GM18502 (cell line): ENCODE results near the gene PNPLA6.
"Not testable (repeated sequence)": the region's sequence is repeated elsewhere in the genome, so short reads cannot be mapped to it uniquely, and the experiment has no call there.

ENCODE experiments used
- ATAC-seq: cut with Tn5 transposase; IDR thresholded peaks from one replicate; pipeline ENCODE4 v1.9.1; 2021; ENCODE audit warnings: mild to moderate bottlenecking; ENCODE audit not compliant: unreplicated experiment, poor library complexity

PNPLA6 gene

DNA sequence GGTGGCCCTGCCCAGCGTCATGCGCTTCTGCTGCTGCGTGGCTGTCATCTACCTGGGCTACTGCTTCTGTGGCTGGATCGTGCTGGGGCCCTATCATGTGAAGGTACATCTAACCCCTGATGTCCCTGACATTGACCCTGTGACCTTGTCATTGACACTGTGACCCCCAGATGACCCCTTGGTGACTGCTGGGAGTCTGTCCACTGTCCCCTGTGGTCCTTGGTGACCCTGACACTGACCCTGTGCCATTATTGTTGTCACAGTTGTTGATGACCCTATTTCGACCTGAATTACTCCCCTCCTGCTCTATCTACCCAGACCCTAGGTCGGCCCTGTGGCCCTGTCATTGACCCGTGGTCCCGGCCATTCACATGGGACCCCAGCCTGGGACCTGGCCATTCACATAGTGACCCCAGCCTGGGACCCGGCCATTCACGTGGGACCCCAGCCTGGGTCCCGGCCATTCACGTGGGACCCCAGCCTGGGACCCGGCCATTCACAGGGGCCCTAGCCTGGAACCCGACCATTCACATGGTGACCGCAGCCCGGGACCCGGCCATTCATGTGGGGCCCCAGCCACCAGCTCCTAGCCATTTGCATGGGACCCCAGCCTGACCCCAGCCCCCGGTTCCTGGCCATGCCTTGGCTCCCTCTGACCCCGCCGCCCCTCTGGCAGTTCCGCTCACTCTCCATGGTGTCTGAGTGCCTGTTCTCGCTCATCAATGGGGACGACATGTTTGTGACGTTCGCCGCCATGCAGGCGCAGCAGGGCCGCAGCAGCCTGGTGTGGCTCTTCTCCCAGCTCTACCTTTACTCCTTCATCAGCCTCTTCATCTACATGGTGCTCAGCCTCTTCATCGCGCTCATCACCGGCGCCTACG is 5.7 kb upstream of the PNPLA6 start:
- no peak for ATAC-seq

DNA sequence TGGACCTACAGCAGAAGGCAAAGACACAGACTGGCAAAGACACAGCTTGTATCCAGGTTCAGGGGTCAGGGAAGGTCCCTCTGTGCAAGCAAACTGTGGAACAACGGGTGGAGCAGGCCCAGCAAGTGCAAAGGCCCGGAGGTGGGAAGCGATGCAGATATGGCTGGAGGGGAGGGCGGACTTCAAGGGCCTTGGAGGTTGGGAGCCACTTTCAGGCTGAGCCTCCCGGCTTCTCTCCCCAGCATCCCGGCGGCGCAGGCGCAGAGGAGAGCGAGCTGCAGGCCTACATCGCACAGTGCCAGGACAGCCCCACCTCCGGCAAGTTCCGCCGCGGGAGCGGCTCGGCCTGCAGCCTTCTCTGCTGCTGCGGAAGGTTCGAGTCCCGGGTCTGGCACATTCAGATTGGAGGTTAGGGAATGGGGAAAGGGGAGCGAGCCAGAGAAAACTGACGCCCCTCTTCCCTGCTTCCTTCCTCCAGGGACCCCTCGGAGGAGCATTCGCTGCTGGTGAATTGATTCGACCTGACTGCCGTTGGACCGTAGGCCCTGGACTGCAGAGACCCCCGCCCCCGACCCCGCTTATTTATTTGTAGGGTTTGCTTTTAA is 2.1 kb upstream of the PNPLA6 start:
- no peak for ATAC-seq

DNA sequence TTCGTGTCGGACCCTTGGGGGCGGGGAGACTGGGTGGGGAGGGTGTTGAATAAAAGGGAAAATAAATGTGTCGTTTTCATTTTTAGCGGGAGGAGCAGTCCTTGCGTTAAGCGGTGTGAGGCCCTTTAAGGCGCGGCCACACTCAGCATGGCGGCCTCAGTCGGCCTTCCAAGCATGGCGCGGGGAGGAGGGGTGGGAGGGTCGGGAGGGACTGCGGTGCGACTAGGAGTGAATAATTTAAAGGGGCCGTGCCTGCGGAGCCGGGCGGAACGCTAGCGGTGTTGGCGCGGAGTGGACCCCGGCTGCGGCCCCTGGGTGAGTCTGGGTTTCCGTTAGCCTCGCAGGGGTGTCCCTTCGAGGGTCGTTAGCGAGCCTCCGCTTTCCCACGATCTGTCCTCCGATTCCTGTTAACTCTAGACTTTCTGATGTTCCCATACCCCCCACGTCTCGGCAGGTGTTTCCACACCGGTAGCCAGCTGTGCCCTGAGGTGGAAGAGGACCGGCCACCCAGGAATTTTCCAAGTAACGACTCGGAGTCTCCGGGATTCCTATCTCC is 1.5 kb upstream of the PNPLA6 start:
- no peak for ATAC-seq

DNA sequence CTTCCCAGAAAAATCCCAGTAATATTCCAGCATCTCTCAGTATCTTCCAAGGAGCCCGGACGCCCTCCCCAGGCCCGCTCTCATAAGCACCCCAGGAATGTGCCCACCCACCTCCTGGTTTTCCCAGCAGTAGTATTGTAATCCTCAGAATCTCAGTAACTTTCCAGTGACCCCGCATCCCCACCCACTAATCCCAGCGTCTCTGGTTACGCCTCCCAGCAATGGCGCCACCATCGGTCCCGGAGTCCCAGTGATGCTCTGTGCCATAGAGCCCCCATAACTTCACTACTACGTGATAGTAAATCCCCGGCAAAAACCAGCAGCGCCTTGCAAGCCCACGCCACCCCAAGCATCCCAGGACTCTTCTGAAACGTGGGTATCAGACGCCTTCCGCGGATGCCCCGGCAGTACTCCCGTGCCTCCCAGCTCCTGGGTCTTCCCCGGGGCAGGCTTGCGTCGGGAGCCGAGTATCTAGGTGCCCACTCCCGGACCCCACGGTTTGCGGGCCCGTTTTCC is 928 bp upstream of the PNPLA6 start:
- peak; percentile 4 for ATAC-seq

DNA sequence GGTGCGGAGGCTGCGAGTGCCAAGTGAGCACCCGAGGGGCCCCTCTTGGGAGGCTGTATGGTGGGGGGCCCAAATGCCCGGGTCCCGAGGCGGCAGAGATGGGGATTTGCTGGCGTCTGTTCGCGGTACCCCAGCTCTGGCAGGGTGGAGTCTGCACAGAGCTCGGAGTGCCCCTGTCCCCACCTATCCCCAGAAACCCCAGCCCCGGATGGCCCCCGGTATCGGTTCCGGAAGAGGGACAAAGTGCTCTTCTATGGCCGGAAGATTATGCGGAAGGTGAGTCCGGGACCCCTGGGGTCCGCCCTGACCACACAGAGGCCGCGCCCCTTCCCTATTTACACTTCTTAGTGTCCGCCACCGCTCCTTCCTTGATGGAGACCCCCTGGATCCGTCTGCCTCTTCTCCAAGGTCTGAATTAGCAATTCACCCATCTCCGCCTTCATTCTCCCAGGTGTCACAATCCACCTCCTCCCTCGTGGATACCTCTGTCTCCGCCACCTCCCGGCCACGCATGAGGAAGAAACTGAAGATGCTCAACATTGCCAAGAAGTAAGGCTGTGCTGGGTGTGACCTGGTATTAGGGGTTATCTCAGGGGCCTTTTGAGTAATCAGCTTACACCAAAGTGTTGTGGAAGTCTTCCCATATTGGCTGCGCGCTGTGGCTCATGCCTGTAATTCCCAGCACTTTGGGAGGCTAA is 630 bp downstream of the PNPLA6 start:
- ATAC-seq, result no peak

DNA sequence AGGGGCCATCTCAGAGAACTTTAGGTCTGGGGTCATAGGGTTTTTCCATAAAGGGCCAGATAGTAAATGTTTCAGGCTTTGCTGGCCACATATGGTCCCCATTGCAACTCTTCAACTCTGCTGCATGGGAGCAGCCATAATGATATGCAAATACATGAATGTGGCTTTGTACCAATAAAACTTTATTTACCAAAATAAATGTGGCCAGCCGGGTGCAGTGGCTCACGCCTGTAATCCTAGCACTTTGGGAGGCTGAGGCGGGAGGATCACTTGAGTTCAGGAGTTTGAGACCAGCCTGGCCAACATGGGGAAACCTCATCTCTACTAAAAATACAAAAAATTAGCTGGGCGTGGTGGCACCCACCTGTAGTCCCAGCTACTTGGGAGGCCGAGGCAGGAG is 3.5 kb downstream of the PNPLA6 start:
- not testable (repeated sequence) for ATAC-seq

DNA sequence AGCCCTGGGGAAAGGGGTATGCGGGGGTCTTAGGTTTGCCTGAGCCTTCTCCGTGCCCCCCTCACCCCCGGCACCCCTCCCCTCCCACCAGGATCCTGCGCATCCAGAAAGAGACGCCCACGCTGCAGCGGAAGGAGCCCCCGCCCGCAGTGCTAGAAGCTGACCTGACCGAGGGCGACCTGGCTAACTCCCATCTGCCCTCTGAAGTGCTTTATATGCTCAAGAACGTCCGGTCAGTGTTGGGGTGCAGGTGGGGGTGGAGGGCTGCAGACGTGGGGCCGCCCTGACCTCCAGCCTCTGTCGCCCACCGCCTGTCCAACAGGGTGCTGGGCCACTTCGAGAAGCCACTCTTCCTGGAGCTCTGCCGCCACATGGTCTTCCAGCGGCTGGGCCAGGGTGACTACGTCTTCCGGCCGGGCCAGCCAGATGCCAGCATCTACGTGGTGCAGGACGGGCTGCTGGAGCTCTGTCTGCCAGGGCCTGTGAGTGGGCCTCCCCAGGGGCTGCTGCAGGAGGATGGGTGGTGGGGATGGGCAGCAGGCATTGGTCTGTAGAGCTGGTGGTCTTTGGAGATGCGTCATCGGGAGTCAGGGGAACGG is 4.4 kb downstream of the PNPLA6 start:
- ATAC-seq, result no peak

DNA sequence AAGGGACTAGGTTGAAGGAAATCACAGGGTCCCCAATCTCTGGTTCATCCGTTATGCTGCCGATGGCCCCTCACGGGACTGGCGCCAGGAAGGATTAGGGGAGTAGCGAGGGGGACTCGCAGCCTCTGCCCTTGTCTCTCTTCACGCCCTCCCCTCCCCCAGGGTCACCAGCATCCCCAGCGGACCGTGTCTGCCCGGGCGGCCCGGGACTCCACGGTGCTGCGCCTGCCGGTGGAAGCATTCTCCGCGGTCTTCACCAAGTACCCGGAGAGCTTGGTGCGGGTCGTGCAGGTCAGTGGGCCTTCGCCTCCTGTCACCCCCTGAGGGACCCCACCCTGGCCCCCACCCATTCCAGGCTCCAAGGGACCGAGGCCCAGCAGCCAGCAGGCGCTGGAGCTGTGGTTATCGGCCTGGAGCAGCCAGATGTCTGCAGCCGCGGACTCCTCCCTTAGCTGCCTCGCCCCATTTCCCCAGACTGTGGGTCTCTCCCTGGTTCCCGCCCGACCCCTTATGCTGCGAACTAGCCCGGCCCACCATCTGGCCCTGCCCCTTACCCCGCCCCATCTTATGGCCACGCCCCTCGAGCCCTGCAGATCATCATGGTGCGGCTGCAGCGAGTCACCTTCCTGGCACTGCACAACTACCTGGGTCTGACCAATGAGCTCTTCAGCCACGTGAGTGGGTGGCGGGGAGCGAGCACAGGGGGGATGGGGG is 5.4 kb downstream of the PNPLA6 start:
- no peak for ATAC-seq

DNA sequence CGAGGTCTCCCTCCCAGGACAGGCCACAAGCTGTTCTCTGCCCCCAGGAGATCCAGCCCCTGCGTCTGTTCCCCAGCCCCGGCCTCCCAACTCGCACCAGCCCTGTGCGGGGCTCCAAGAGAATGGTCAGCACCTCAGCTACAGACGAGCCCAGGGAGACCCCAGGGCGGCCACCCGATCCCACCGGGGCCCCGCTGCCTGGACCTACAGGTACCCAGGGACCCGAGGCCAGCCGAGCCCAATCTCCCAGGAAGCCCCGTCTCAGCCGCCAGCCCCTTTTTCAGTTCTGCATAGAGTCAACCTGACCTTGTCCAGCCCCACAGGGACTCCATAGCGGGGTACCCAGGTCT is 5.9 kb downstream of the PNPLA6 start:
- ATAC-seq, result no peak

DNA sequence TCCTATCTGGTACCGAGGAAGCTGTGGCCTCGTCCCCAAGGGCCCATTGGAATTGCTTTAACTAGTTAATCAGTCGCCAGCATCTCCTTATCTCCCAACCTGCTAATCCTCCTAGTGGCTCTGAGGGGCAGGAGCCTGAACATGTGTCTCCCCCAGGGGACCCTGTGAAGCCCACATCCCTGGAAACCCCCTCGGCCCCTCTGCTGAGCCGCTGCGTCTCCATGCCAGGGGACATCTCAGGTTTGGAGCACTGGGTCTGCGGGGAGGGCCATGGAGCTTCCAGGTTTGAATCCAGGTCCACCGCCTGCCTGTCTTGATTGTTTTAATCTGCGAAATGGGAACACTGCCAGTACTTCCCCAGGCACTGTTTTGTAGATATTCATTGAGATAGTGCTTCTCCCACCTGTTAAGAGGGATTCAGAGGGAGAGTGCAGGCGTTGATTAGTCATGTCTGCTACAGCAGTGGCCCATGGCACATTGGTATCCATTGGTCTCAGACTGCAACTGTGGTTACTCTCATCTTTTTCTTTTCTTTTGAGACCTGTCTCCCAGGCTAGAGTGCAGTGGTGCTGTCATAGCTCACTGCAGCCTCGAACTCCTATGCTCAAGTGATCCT is 6.4 kb downstream of the PNPLA6 start:
- no peak for ATAC-seq

DNA sequence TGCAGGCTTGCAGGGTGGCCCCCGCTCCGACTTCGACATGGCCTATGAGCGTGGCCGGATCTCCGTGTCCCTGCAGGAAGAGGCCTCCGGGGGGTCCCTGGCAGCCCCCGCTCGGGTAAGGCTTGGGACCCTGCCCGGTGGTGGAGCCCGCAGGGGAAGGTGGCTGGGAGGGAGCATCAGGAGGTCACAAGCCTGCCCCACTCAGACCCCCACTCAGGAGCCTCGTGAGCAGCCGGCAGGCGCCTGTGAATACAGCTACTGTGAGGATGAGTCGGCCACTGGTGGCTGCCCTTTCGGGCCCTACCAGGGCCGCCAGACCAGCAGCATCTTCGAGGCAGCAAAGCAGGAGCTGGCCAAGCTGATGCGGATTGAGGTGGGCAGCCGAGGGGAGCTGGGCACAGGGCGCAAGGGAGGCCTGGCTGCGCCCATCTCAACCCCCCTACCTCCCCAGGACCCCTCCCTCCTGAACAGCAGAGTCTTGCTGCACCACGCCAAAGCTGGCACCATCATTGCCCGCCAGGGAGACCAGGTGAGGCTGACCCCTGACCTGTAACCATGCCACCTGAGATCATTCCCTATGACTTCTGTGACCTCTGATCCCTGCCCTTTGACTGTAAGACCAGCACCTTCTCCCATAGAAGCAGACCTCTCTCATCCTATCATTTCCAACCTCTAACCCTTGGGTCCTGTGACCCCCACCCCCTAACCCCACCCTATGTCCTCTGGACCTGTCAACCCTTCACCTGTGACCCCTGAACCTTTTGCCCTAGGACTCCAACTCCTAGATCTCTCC is 7.2 kb downstream of the PNPLA6 start:
- ATAC-seq, result no peak

DNA sequence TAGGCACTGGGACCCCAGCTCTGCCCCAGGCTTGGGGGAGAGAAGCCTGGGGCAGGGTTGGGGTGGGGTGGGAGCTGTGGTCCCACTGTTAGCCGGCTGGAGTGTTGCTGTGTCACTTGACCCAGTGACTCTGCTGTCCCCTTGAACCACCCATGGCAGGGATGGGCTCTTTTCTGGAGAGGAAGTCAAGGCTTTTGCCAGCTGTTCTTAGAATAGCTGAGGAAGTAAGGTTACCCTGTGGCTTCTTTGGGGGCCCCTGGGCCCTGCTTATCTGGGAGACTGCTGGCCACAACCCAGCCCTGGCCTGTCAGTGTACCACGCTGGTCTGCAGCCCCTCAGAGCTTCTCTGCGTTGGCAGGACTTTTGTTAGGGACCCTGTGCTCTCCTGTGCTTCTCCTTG is 9.1 kb downstream of the PNPLA6 start:
- ATAC-seq, result no peak

DNA sequence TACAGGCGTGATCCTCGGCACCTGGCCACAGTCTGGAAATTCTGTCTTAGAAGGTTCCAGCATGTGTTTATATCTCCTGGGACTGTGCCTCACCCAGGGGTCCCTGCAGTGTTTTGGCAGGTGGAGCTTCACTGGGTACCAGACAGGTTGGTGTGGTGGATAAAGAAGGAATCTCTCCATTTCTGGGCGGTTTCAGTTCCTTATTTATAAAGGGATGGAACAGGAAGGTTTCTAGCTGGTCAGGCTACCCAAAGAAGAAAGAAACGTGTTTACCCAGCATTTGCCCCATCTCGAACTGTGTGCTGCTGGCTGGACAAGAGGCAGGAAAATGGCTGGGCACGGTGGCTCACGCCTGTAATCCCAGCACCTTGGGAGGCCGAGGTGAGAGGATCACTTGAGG is 9.8 kb downstream of the PNPLA6 start:
- ATAC-seq, result no peak

DNA sequence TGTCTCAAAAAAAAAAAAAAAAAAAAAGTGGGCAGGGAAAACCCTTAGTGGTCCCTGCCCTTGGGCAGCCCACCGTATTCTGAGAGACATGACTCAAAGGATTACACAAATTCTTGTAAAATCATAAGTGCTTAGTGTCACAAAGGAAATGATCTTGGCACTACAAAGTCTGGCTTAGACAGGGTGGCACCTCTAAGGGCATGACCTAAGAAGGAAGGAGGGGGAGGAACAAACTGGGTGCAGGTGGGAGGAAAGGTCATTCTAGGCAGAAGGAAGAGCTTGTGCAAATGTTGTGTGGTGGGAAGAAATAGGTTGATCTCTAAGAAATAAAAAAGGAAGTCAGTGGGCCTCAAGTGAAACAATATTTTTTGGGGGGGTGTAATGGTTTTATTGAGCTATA is 10.4 kb downstream of the PNPLA6 start:
- no peak for ATAC-seq

DNA sequence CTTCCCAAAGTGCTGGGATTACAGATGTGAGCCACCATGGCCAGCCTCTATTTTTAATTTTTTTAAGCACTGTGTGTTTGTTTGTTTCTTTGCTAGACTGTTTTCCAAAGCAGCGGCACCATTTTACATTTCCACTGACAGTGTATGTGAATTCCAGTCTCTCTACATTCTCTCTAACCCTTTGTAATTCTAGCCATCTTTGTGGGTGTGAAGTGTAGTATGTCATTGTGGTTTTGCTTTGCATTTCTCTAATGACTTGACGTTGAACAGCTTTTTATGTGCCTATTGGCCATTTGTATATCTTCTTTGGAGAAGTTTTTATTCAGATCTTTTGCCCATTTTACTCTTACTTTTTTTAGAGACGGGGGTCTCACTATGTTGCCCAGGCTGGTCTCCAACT is 11.6 kb downstream of the PNPLA6 start:
- ATAC-seq, result no peak

DNA sequence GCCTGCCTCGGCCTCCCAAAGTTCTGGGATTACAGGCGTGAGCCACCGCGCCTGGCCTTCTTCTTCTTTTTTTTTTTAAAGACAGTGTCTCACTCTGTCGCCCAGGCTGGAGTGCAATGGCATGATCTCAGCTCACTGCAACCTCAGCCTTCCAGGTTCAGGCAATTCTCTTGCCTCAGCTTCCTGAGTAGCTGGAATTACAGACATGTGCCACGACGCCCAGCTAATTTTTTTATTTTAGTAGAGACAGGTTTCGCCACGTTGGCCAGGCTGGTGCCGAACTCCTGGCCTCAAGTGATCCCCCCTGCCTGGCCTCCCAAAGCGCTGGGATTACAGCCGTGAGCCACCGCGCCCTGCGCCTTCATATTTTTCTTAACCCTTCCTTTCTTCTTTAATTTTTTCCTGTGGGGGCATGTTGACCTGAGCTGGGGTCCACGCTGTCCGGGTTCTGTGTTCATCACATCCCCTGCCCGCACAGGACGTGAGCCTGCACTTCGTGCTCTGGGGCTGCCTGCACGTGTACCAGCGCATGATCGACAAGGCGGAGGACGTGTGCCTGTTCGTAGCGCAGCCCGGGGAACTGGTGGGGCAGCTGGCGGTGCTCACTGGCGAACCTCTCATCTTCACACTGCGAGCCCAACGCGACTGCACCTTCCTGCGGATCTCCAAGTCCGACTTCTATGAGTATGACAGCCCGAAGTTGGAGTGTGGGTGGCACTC is 14.1 kb downstream of the PNPLA6 start:
- ATAC-seq, result no peak

DNA sequence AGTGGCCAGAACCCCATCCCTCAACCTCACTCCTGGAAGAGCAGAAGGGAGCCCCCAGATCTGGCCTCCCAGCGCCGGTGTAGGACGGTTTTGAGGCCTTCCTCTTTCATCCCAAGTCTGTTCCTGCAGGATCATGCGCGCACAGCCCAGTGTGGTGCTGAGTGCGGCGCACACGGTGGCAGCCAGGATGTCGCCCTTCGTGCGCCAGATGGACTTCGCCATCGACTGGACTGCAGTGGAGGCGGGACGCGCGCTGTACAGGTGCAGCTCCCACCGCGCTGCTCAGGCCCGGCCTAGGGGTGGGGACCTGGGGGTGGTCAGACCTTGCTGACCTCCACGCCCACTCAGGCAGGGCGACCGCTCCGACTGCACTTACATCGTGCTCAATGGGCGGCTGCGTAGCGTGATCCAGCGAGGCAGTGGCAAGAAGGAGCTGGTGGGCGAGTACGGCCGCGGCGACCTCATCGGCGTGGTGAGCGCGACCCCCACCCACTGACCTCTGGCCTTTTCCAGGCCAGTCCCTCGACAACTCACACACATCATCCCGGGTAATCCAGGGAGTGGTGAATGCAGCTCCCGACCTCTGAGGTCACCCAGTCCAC is 14.8 kb downstream of the PNPLA6 start:
- ATAC-seq, result no peak
